ENCODE results near the gene SCNM1.

- TF ChIP-seq POLR2A (IDR thresholded peaks at IDR 0.05): no peak
- TF ChIP-seq POLR2AphosphoS5 (IDR thresholded peaks at IDR 0.05): no peak
- no peak for TF ChIP-seq CTCF (IDR thresholded peaks at IDR 0.05)
Measured at GRCh38 chr1:151166505-151166956, 587 bp downstream of the SCNM1 start.

Data from gastroesophageal sphincter (tissue), 3 donors.